CD14-positive monocyte (primary cell): ENCODE results near the gene SYT2. TPM values are rescaled to one million over a fixed set of nuclear protein-coding genes. Genes with fewer than 3 reads are reported as not detected.

ENCODE experiments used
- DNase-seq, 3 donors: peaks; one replicate each; pipeline ENCODE4 v3.0.0-alpha.2; 2011 to 2022
- H2AFZ ChIP-seq: 2 replicates; pipeline ENCODE4 v1.6.0; 2012; ENCODE audit warnings: mild to moderate bottlenecking, low read depth, low read length, inconsistent platforms; ENCODE audit not compliant: insufficient read depth, poor library complexity, severe bottlenecking
- H3K27ac ChIP-seq, 2 donors: 1 replicate in 1 of 2; 2 replicates in 1 of 2; pipeline ENCODE4 v1.5.1; 2012 to 2013; ENCODE audit warnings: low read length in 2 of 2, control low read depth in 1 of 2, inconsistent platforms in 1 of 2, low read depth in 1 of 2, mild to moderate bottlenecking in 1 of 2
- H3K27me3 ChIP-seq, 2 donors: one replicate each; pipeline versions ENCODE4 v1.6.0 to v1.6.1; 2011 to 2013; ENCODE audit warnings: low read length in 2 of 2; ENCODE audit not compliant: control insufficient read depth in 2 of 2, insufficient read depth in 2 of 2
- H3K36me3 ChIP-seq, 2 donors: replicated peaks in 1 of 2; 1 replicate in 1 of 2; 2 replicates in 1 of 2; pipeline versions ENCODE4 v1.5.1 to v1.6.1; 2012 to 2013; ENCODE audit warnings: low read length in 2 of 2, control low read depth in 1 of 2, inconsistent platforms in 1 of 2, mild to moderate bottlenecking in 1 of 2; ENCODE audit not compliant: insufficient read depth in 2 of 2, control insufficient read depth in 1 of 2
- H3K4me1 ChIP-seq, 2 donors: 1 replicate in 1 of 2; 2 replicates in 1 of 2; pipeline versions ENCODE4 v1.5.1 to v1.6.1; 2012 to 2013; ENCODE audit warnings: low read length in 2 of 2, control low read depth in 1 of 2, inconsistent platforms in 1 of 2, mild to moderate bottlenecking in 1 of 2, moderate library complexity in 1 of 2; ENCODE audit not compliant: insufficient read depth in 2 of 2, control insufficient read depth in 1 of 2
- H3K4me2 ChIP-seq: replicated peaks from 2 replicates; pipeline ENCODE3; 2012; ENCODE audit warnings: low read length, moderate library complexity, mild to moderate bottlenecking; ENCODE audit not compliant: poor library complexity, severe bottlenecking; ENCODE audit errors: extremely low read depth
- H3K4me3 ChIP-seq, 3 experiments: fragments of 200-600 bp in 1 of 3; sonication (generic) in 1 of 3; replicated peaks in 1 of 3; 1 replicate in 2 of 3; 2 replicates in 1 of 3; pipeline ENCODE4 v1.5.1; 2011 to 2013; ENCODE audit warnings: low read length in 3 of 3, mild to moderate bottlenecking in 3 of 3, control low read depth in 2 of 3, low read depth in 2 of 3, inconsistent platforms in 1 of 3, moderate library complexity in 1 of 3
- H3K79me2 ChIP-seq: 2 replicates; pipeline ENCODE4 v1.6.0; 2012; ENCODE audit warnings: mild to moderate bottlenecking, control low read depth, inconsistent platforms, low read length, moderate library complexity; ENCODE audit not compliant: insufficient read depth
- H3K9ac ChIP-seq: 2 replicates; pipeline ENCODE4 v1.6.0; 2017; ENCODE audit warnings: low read length, mild to moderate bottlenecking; ENCODE audit not compliant: insufficient read depth, poor library complexity, severe bottlenecking
- H3K9me3 ChIP-seq, 2 donors: replicated peaks in 1 of 2; 1 replicate in 1 of 2; 2 replicates in 1 of 2; pipeline versions ENCODE4 v1.5.1 to v1.6.1; 2012 to 2013; ENCODE audit warnings: low read length in 2 of 2, control low read depth in 1 of 2; ENCODE audit not compliant: control insufficient read depth in 1 of 2, insufficient read depth in 1 of 2
- H4K20me1 ChIP-seq: 2 replicates; pipeline ENCODE4 v1.6.0; 2012; ENCODE audit warnings: mild to moderate bottlenecking, low read length, control low read depth, moderate library complexity; ENCODE audit not compliant: insufficient read depth
- H3K27ac Mint-ChIP-seq, 7 donors: one replicate each; pipeline ENCODE4 v1.8.0; 2020; ENCODE audit warnings: mild to moderate bottlenecking in 7 of 7, mixed read lengths in 7 of 7, moderate library complexity in 6 of 7, inconsistent platforms in 2 of 7
- H3K27me3 Mint-ChIP-seq, 3 donors: one replicate each; pipeline ENCODE4 v1.8.0; 2021 to 2022; ENCODE audit warnings: low read depth in 3 of 3, mild to moderate bottlenecking in 3 of 3, mixed read lengths in 3 of 3, moderate library complexity in 3 of 3, inconsistent platforms in 1 of 3
- H3K36me3 Mint-ChIP-seq, 2 donors: one replicate each; pipeline ENCODE4 v1.8.0; 2020; ENCODE audit warnings: mixed read lengths in 2 of 2, inconsistent platforms in 1 of 2, mild to moderate bottlenecking in 1 of 2
- H3K4me1 Mint-ChIP-seq: one replicate; pipeline ENCODE4 v1.8.0; 2020; ENCODE audit warnings: mild to moderate bottlenecking, mixed read lengths
- H3K4me3 Mint-ChIP-seq, 2 donors: one replicate each; pipeline ENCODE4 v1.8.0; 2020; ENCODE audit warnings: mild to moderate bottlenecking in 2 of 2, mixed read lengths in 2 of 2, moderate library complexity in 1 of 2
- H3K9me3 Mint-ChIP-seq, 7 donors: one replicate each; pipeline ENCODE4 v1.8.0; 2020 to 2022; ENCODE audit warnings: mixed read lengths in 7 of 7, mild to moderate bottlenecking in 6 of 7, moderate library complexity in 6 of 7, inconsistent platforms in 2 of 7
- CTCF ChIP-seq: fragments of 200-600 bp; IDR thresholded peaks from one replicate; pipeline ENCODE4 v1.8.0; 2022; ENCODE audit warnings: antibody characterized with exemption, mild to moderate bottlenecking
- WGBS: methylation state at CpG from one replicate; pipeline ENCODE4 v1.1.5; 2013; ENCODE audit warnings: missing lambda C conversion rate; ENCODE audit not compliant: insufficient coverage; 5-methylcytosine and 5-hydroxymethylcytosine counted together
- intact Hi-C, 2 donors: fragments of 100-400 bp; cut with micrococcal nuclease; formaldehyde crosslinking; loops; one replicate each; pipeline versions ENCODE4 v1.15.0 to v1.15.1; 2023
- polyA plus RNA-seq, 3 donors: library from polyadenylated mRNA; depleted of rRNA in 1 of 3; unstranded in 2 of 3; stranded (reverse) in 1 of 3; fragments of 300-500 nt in 2 of 3; fragments of >200 nt in 1 of 3; fragmentation: Illumina TruSeq in 2 of 3; gene quantifications; 1 replicate in 2 of 3; 2 replicates in 1 of 3; pipeline ENCODE4 v1.2.3, GENCODE V29; 2012 to 2021

SYT2 gene
- polyA plus RNA-seq, 3 donors, result not detected

- H3K27me3 Mint-ChIP-seq, result peaks cover 55 to 72% (median 59%) of the 10 kb centered on the region in 3 donors
- WGBS, result 20% methylated on average over 7 of the region's 8 CpGs
Measured at GRCh38 chr1:202698276-202698675, 12.0 kb downstream of the SYT2 start.

GRCh38 chr1:202697038-202697437, 13.2 kb downstream of the SYT2 start:
- no peaks in the 10 kb centered on the region for H3K9me3 Mint-ChIP-seq
- Histone ChIP-seq H4K20me1 (no peaks in the 10 kb centered on the region), H3K4me3 (no peak overlapping the region), H3K27me3 (peaks cover 54 to 78% of the 10 kb centered on the region in 2 donors), H3K9me3 (no peaks in the 10 kb centered on the region), H3K27ac (no peak overlapping the region), H3K36me3 (no peaks in the 10 kb centered on the region), H2AFZ (no peak overlapping the region), H3K9ac (no peak overlapping the region), H3K4me1 (peaks cover 5% of the 10 kb centered on the region in 2 donors), H3K4me2 (no peak overlapping the region), H3K79me2 (no peaks in the 10 kb centered on the region)
- intact Hi-C loops, result no loop called here
- DNase-seq, result no peak
- 81% methylated on average over 6 of the region's 6 CpGs for WGBS
- peak overlapping the region in 1 of 2 donors; percentile 61 for H3K4me3 Mint-ChIP-seq
- H3K27me3 Mint-ChIP-seq, result peaks cover 54 to 70% (median 54%) of the 10 kb centered on the region in 3 donors
- peaks cover 9% of the 10 kb centered on the region for H3K4me1 Mint-ChIP-seq
- H3K36me3 Mint-ChIP-seq, result no peaks in the 10 kb centered on the region
- no peak for TF ChIP-seq CTCF
- peak overlapping the region in 1 of 7 donors; percentile 24 for H3K27ac Mint-ChIP-seq

More at GRCh38 chr1:202698276-202698675, 12.0 kb downstream of the SYT2 start:
- Histone ChIP-seq H3K27ac (no peak overlapping the region), H3K9me3 (no peaks in the 10 kb centered on the region), H4K20me1 (no peaks in the 10 kb centered on the region), H3K36me3 (no peaks in the 10 kb centered on the region), H3K4me2 (no peak overlapping the region), H3K4me1 (peaks cover 5% of the 10 kb centered on the region in 2 donors), H3K79me2 (no peaks in the 10 kb centered on the region), H3K27me3 (peaks cover 55 to 83% of the 10 kb centered on the region in 2 donors), H3K4me3 (no peak overlapping the region), H3K9ac (no peak overlapping the region), H2AFZ (no peak overlapping the region)
- TF ChIP-seq CTCF, result no peak
- H3K4me1 Mint-ChIP-seq, result peaks cover 9% of the 10 kb centered on the region
- DNase-seq, result no peak
- no peaks in the 10 kb centered on the region for H3K9me3 Mint-ChIP-seq
- no peak overlapping the region for H3K27ac Mint-ChIP-seq
- H3K4me3 Mint-ChIP-seq, result peak overlapping the region in 1 of 2 donors; percentile 65
- no peaks in the 10 kb centered on the region for H3K36me3 Mint-ChIP-seq
- intact Hi-C loops, result no loop called here
